Measurements from ENCODE around the gene MRC2. TPM values are rescaled to one million over a fixed set of nuclear protein-coding genes. Genes with fewer than 3 reads are reported as not detected.

The MRC2 gene
- total RNA-seq, 1 experiment from 2014 or later = 10.7 TPM

DNA sequence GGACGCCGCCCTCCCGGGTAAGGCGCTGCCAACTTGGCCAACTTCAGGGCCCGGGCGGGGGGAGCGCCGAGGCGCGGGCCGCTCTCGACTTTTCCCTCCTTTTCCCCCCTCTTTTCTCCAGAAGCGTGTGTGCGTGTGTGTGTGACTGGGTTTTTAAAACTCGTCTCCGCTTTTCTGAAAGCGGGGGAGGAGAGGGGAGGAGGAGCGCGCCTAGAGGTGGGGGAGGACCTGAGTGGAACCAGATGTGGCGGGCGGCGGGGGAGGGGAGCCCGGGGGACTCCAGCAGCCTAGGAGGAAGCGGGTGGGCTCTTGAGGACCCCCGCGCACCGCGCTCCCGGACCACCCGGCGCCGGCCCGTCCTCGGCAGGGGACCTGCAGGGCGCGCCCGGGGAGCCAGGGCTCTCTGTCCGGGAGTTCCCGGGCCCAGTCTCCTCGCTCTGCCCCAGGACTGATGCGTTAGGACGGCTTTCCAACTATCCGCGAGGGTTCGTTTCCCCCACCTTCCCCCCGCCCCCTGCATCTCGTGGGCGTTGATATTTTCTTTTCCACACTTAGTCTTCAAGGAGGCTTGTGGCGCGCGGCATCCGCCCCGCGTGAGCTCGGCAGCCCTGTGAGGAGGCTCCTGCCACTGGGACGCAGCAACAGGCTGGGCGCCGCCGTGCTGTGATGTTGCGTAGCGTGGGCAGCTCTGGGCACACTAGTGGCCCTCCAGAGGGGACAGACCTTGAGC is 599 bp downstream of the MRC2 start:
- Histone ChIP-seq H2AFZ (ENCODE audit: low read depth, low read length, poor library complexity, severe bottlenecking) (peak overlapping the region; percentile 72), H3K9me2 (ENCODE audit: insufficient read depth) (no peaks in the 10 kb centered on the region), H3K27me3 (ENCODE audit: insufficient read depth, low read length) (no peaks in the 10 kb centered on the region), H3K4me2 (ENCODE audit: low read length) (peak overlapping the region; percentile 99), H3K9ac (ENCODE audit: low read length) (peak overlapping the region; percentile 64), H3K4me1 (ENCODE audit: control insufficient read depth in 1 of 2, insufficient read depth in 2 of 2, low read length in 2 of 2) (peaks cover 11 to 39% of the 10 kb centered on the region in 2 experiments; a peak in 3 of 4 replicates), H3K36me3 (ENCODE audit: control insufficient read depth in 1 of 2, insufficient read depth in 2 of 2, low read length in 2 of 2) (no peaks in the 10 kb centered on the region), H3K27ac (ENCODE audit: low read depth, low read length) (peak overlapping the region; percentile 48; the same call in 1 of the 2 replicates), H3K9me3 (ENCODE audit: control insufficient read depth in 1 of 2, insufficient read depth in 1 of 2, low read depth in 1 of 2, low read length in 2 of 2) (no peaks in the 10 kb centered on the region), H3K4me3 (replicated peaks in 1 of 2; ENCODE audit: low read depth in 1 of 2, low read length in 2 of 2) (peak overlapping the region; percentile 54 to 74), H3K79me2 (ENCODE audit: insufficient read depth, low read length) (no peaks in the 10 kb centered on the region), H4K20me1 (ENCODE audit: insufficient read depth) (no peaks in the 10 kb centered on the region)
- BruUV-seq (replicated peaks) = no TSS peak
- TF ChIP-seq POLR2AphosphoS5 (IDR thresholded peaks at IDR 0.05; ENCODE audit: low read depth, low read length) = no peak
- TF ChIP-seq RAD21 (IDR thresholded peaks at IDR 0.05; ENCODE audit: low read depth) = no peak
- peak; percentile 51; the same call in 1 of the 2 replicates for TF ChIP-seq EGR1 (IDR thresholded peaks at IDR 0.05; ENCODE audit: low read depth)
- intact Hi-C loops (cut with micrococcal nuclease) = no loop called here
- ChIA-PET RAD21 (ENCODE audit: low non-redundant PET in 1 of 2, low total read pairs in 2 of 2, uncharacterized antibody in 2 of 2, unreplicated experiment in 2 of 2) (no interaction called here), CTCF (no interaction called here), POLR2A (no interaction called here)
- ATAC-seq (peak; percentile 39), DNase-seq (ENCODE audit: low read depth, low spot score) (no peak)

DNA sequence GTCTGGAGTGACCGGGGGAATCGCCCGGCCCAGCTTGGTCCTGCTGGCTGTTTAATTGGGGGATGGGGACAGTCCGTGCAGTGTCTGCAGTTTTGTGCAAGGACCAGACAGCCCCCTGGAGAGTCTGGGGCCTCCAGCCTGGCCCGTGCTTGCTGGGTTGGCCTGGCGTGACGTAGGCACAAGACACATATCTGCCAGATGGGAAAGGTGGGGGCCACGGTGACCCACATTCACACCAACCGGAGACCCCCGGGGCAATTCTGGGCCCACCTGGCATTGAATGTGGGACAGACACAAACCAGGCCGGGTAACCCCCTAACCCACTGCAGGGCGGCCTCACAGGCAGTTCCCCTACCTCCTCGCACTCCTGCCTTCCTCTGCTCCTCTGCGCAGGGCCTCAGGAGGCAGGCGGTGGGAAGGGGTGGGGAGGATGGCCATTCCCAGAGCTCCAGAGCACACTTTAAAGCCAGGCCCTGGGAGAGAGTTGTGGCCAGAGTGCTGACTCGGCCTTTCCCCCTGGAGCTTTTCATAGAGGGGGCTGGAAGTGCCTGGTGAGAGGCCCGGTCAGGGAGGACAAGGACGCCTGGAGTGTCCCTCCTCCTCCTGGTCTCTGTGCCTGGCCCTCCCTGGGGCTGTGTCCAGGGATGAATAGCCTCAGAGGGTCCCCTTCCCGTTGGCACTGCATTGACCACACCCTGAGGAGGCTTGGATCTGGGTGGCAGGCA is 1.5 kb downstream of the MRC2 start:
- Histone ChIP-seq H3K79me2 (ENCODE audit: insufficient read depth, low read length) (no peaks in the 10 kb centered on the region), H3K36me3 (ENCODE audit: control insufficient read depth in 1 of 2, insufficient read depth in 2 of 2, low read length in 2 of 2) (no peaks in the 10 kb centered on the region), H3K9ac (ENCODE audit: low read length) (no peak overlapping the region), H3K4me3 (replicated peaks in 1 of 2; ENCODE audit: low read depth in 1 of 2, low read length in 2 of 2) (peak overlapping the region in 1 of 2 experiments; percentile 74; a peak in 1 of 4 replicates), H3K27ac (ENCODE audit: low read depth, low read length) (no peak overlapping the region), H2AFZ (ENCODE audit: low read depth, low read length, poor library complexity, severe bottlenecking) (no peak overlapping the region), H4K20me1 (ENCODE audit: insufficient read depth) (no peaks in the 10 kb centered on the region), H3K9me2 (ENCODE audit: insufficient read depth) (no peaks in the 10 kb centered on the region), H3K4me2 (ENCODE audit: low read length) (peak overlapping the region; percentile 99), H3K9me3 (ENCODE audit: control insufficient read depth in 1 of 2, insufficient read depth in 1 of 2, low read depth in 1 of 2, low read length in 2 of 2) (no peaks in the 10 kb centered on the region), H3K27me3 (ENCODE audit: insufficient read depth, low read length) (no peaks in the 10 kb centered on the region), H3K4me1 (ENCODE audit: control insufficient read depth in 1 of 2, insufficient read depth in 2 of 2, low read length in 2 of 2) (peaks cover 11 to 39% of the 10 kb centered on the region in 2 experiments; a peak in 3 of 4 replicates)
- TF ChIP-seq, protein P1, sequence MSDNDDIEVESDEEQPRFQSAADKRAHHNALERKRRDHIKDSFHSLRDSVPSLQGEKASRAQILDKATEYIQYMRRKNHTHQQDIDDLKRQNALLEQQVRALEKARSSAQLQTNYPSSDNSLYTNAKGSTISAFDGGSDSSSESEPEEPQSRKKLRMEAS (IDR thresholded peaks at IDR 0.05) = no peak
- TF ChIP-seq TCF7L2 (IDR thresholded peaks at IDR 0.05; ENCODE audit: borderline replicate concordance, extremely low read depth, insufficient read depth, insufficient read length) = no peak
- ChIA-PET POLR2A (no interaction called here), CTCF (no interaction called here), RAD21 (ENCODE audit: low non-redundant PET in 1 of 2, low total read pairs in 2 of 2, uncharacterized antibody in 2 of 2, unreplicated experiment in 2 of 2) (no interaction called here)
- BruUV-seq (replicated peaks) = no TSS peak
- ATAC-seq (no peak), DNase-seq (ENCODE audit: low read depth, low spot score) (no peak)
- intact Hi-C loops (cut with micrococcal nuclease) = no loop called here
